SH-SY5Y (cell line): ENCODE measurements around the gene IP6K2.

Experiments used
- GATA2 ChIP-seq: IDR thresholded peaks from 2 replicates; pipeline ENCODE4 v1.6.1; 2011; ENCODE audit warnings: mild to moderate bottlenecking, low read depth, low read length
- GATA3 ChIP-seq: IDR thresholded peaks from 2 replicates; pipeline ENCODE4 v1.6.1; 2011; ENCODE audit warnings: low read depth, mild to moderate bottlenecking, low read length, moderate library complexity

- TF ChIP-seq GATA2 (no peak), GATA3 (no peak)
These were observed 28.8 kb downstream of the IP6K2 start for GRCh38 chr3:48688032-48688736.
